ENCODE measurements around the gene GCSAM. TPM values are rescaled to one million over a fixed set of nuclear protein-coding genes. Genes with fewer than 3 reads are reported as not detected.

GCSAM gene
- total RNA-seq, 1 donor from 2014 or later = not detected

DNA sequence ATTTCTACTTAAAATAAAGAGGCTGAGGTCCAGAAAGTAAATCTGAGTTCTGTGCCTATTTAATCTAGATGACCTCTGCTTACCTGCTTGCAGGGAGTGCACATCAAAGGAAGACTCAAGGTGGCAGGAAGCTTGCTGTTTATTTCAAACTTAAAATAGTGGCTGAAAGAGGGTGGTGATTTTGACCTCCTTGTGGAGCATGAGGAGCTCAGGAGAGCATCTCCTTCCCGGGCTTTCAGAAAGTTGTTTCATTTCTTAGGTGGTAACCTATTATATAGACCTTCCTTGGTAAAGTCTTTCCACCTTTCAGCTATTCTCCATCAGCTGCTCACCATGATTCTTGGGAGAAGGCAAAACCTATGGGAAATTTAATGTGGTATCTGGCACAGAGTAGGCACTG is 494 bp downstream of the GCSAM start:
- H3K36me3 ChIP-seq (ENCODE audit: control insufficient read depth, insufficient read depth, low read length) = no peaks in the 10 kb centered on the region
- TF ChIP-seq CTCF (IDR thresholded peaks at IDR 0.05; ENCODE audit: insufficient read depth, low read length, poor library complexity, severe bottlenecking) = no peak
- no peak overlapping the region for H3K4me3 ChIP-seq (ENCODE audit: low read depth, low read length)
- no peaks in the 10 kb centered on the region for H3K27me3 ChIP-seq (ENCODE audit: control insufficient read depth, insufficient read depth, low read length)
- no peak for DNase-seq (ENCODE audit: low read depth)

- Histone ChIP-seq H3K4me3 (ENCODE audit: low read depth, low read length) (no peak overlapping the region), H3K36me3 (ENCODE audit: control insufficient read depth, insufficient read depth, low read length) (no peaks in the 10 kb centered on the region), H3K27me3 (ENCODE audit: control insufficient read depth, insufficient read depth, low read length) (no peaks in the 10 kb centered on the region)
- no peak for TF ChIP-seq CTCF (IDR thresholded peaks at IDR 0.05; ENCODE audit: insufficient read depth, low read length, poor library complexity, severe bottlenecking)
- no peak for DNase-seq (ENCODE audit: low read depth)
Observed at GRCh38 chr3:112132088-112132487, 960 bp downstream of the GCSAM start.

- no peak overlapping the region for H3K4me3 ChIP-seq (ENCODE audit: low read depth, low read length)
- no peak for TF ChIP-seq CTCF (IDR thresholded peaks at IDR 0.05; ENCODE audit: insufficient read depth, low read length, poor library complexity, severe bottlenecking)
- DNase-seq (ENCODE audit: low read depth) = no peak
- no peaks in the 10 kb centered on the region for H3K36me3 ChIP-seq (ENCODE audit: control insufficient read depth, insufficient read depth, low read length)
- H3K27me3 ChIP-seq (ENCODE audit: control insufficient read depth, insufficient read depth, low read length) = no peaks in the 10 kb centered on the region
Observed at GRCh38 chr3:112131111-112131510, 1.9 kb downstream of the GCSAM start.

- H3K27me3 ChIP-seq (ENCODE audit: control insufficient read depth, insufficient read depth, low read length) = no peaks in the 10 kb centered on the region
- DNase-seq (ENCODE audit: low read depth) = no peak
- no peak for TF ChIP-seq CTCF (IDR thresholded peaks at IDR 0.05; ENCODE audit: insufficient read depth, low read length, poor library complexity, severe bottlenecking)
- H3K4me3 ChIP-seq (ENCODE audit: low read depth, low read length) = no peak overlapping the region
- H3K36me3 ChIP-seq (ENCODE audit: control insufficient read depth, insufficient read depth, low read length) = no peaks in the 10 kb centered on the region
Observed at GRCh38 chr3:112130638-112130993, 2.4 kb downstream of the GCSAM start.

DNA sequence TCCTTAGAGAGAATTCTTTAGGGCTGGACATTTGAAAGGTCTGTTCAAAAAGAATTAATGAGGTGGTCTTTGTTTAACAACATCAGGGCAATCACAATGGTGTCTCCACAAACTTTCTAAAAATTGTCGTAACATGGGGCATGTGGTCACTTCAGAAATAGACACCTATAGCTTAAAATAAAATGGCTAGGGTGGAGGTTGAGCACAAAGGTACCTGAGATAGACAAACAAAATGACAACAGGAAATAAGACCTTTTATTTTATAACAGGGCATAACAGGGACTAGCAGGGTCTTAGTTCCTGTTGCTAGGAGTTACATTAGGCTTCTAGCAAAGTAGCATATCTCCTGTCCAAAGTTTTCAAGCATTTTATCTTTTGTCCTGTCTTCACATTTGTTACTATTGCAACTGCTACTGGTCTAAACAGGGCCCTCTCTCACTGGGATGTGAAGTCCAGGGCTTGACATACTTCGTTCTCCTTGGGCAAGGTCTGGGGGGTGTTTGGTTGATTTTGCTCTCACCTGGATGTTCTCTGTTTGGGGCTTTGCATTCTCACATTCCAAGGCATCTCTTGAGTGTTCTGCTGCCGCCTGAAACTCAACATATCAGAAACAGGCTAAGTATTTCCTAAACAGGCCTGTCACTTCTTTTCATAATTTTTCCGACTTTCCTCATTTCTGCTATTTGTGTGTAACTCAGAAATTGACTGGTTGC is 3.0 kb downstream of the GCSAM start:
- Histone ChIP-seq H3K36me3 (ENCODE audit: control insufficient read depth, insufficient read depth, low read length) (no peaks in the 10 kb centered on the region), H3K4me3 (ENCODE audit: low read depth, low read length) (no peak overlapping the region), H3K27me3 (ENCODE audit: control insufficient read depth, insufficient read depth, low read length) (no peaks in the 10 kb centered on the region)
- no peak for DNase-seq (ENCODE audit: low read depth)
- TF ChIP-seq CTCF (IDR thresholded peaks at IDR 0.05; ENCODE audit: insufficient read depth, low read length, poor library complexity, severe bottlenecking) = no peak
